Breast epithelium (tissue), 3 donors: Measurements from ENCODE around the gene PDLIM5.

ENCODE experiments used
- POLR2A ChIP-seq: fragments of 450-650 bp; IDR thresholded peaks from one replicate; pipeline ENCODE4 v1.6.1; 2016; ENCODE audit warnings: antibody characterized with exemption, mild to moderate bottlenecking, moderate library complexity
- POLR2AphosphoS5 ChIP-seq, 3 donors: sonication (generic); formaldehyde crosslinking; IDR thresholded peaks; one replicate each; pipeline ENCODE4 v1.6.1; 2017; ENCODE audit warnings: antibody characterized with exemption in 3 of 3
- TF ChIP-seq, protein P1 (sequence below), 3 donors: fragments of 450-650 bp; IDR thresholded peaks; one replicate each; pipeline ENCODE4 v1.5.1; 2016 to 2017; ENCODE audit warnings: antibody characterized with exemption in 3 of 3, mild to moderate bottlenecking in 3 of 3, moderate library complexity in 3 of 3

DNA sequence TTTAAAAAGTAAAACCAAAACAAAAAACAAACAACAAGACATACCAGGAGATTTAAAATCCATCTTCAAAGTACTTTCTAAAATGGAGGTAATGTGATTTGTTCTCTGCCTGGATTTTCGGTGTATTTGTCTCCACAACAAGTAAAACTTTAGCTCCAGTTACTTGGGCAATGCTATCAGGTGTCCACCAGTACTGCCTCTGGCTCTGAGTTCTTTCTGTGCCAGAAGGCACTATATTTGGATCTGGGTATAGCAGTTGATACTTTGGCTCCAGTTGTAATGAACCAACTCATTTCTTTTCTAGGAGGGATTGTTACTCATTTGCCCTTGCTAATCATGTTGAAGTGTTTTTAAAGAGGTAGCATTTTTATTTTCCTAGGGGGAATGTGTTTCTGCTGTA is 9.5 kb upstream of the PDLIM5 start:
- TF ChIP-seq, protein P1, sequence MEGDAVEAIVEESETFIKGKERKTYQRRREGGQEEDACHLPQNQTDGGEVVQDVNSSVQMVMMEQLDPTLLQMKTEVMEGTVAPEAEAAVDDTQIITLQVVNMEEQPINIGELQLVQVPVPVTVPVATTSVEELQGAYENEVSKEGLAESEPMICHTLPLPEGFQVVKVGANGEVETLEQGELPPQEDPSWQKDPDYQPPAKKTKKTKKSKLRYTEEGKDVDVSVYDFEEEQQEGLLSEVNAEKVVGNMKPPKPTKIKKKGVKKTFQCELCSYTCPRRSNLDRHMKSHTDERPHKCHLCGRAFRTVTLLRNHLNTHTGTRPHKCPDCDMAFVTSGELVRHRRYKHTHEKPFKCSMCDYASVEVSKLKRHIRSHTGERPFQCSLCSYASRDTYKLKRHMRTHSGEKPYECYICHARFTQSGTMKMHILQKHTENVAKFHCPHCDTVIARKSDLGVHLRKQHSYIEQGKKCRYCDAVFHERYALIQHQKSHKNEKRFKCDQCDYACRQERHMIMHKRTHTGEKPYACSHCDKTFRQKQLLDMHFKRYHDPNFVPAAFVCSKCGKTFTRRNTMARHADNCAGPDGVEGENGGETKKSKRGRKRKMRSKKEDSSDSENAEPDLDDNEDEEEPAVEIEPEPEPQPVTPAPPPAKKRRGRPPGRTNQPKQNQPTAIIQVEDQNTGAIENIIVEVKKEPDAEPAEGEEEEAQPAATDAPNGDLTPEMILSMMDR (IDR thresholded peaks at IDR 0.05): no peak
- TF ChIP-seq POLR2AphosphoS5 (IDR thresholded peaks at IDR 0.05) (no peak), POLR2A (no peak)
